Neural cell (in vitro differentiated cells): Measurements from ENCODE around the gene SCNN1G. TPM values are rescaled to one million over a fixed set of nuclear protein-coding genes. Genes with fewer than 3 reads are reported as not detected.

ENCODE experiments used
- H2AFZ ChIP-seq: fragments of 200-600, 300-800 bp; sonication (generic), shearing (Covaris generic); 2 replicates; pipeline ENCODE4 v1.6.0; 2014; ENCODE audit warnings: low read depth, mild to moderate bottlenecking, antibody characterized with exemption, low read length, moderate library complexity
- H3F3A ChIP-seq: fragments of 200-600 bp; shearing (Covaris generic); 2 replicates; pipeline ENCODE4 v1.6.1; 2016; ENCODE audit warnings: mild to moderate bottlenecking, moderate library complexity, mixed read lengths, antibody characterized with exemption, low read length; ENCODE audit not compliant: insufficient read depth, poor library complexity, severe bottlenecking
- H3K27ac ChIP-seq: fragments of 200-600, 300-800 bp; sonication (generic), shearing (Covaris generic); 2 replicates; pipeline ENCODE4 v1.5.1; 2014; ENCODE audit warnings: mild to moderate bottlenecking, low read length, moderate library complexity
- H3K27me3 ChIP-seq: fragments of 300-800, 200-600 bp; sonication (generic), shearing (Covaris generic); 2 replicates; pipeline ENCODE4 v1.6.0; 2014; ENCODE audit warnings: mild to moderate bottlenecking, low read depth, low read length, moderate library complexity; ENCODE audit not compliant: insufficient read depth
- H3K36me3 ChIP-seq: fragments of 300-800, 200-600 bp; sonication (generic), shearing (Covaris generic); 2 replicates; pipeline ENCODE4 v1.5.1; 2014; ENCODE audit warnings: mild to moderate bottlenecking, antibody characterized with exemption, low read length, moderate library complexity; ENCODE audit not compliant: insufficient read depth
- H3K4me2 ChIP-seq: fragments of 300-800, 200-600 bp; sonication (generic), shearing (Covaris generic); 2 replicates; pipeline ENCODE4 v1.6.0; 2014; ENCODE audit warnings: mild to moderate bottlenecking, low read length
- H3K4me3 ChIP-seq: fragments of 300-800, 200-600 bp; sonication (generic), shearing (Covaris generic); 2 replicates; pipeline ENCODE4 v1.5.1; 2014; ENCODE audit warnings: mild to moderate bottlenecking, low read length, moderate library complexity
- H3K79me2 ChIP-seq: fragments of 200-600 bp; shearing (Covaris generic); replicated peaks from 2 replicates; pipeline ENCODE4 v1.6.0; 2014; ENCODE audit warnings: mild to moderate bottlenecking, low read length, moderate library complexity; ENCODE audit not compliant: insufficient read depth
- H3K9ac ChIP-seq: fragments of 300-800, 200-600 bp; sonication (generic), shearing (Covaris generic); 2 replicates; pipeline ENCODE4 v1.6.1; 2016; ENCODE audit warnings: mild to moderate bottlenecking, low read length, mixed read lengths
- H3K9me2 ChIP-seq: fragments of 200-600 bp; shearing (Covaris generic); 2 replicates; pipeline ENCODE4 v1.6.1; 2016; ENCODE audit warnings: mild to moderate bottlenecking, low read length, mixed read lengths; ENCODE audit not compliant: insufficient read depth
- H3K9me3 ChIP-seq: fragments of 200-600, 300-800 bp; sonication (generic), shearing (Covaris generic); 2 replicates; pipeline ENCODE4 v1.6.1; 2016; ENCODE audit warnings: mild to moderate bottlenecking, mixed run types, low read length, moderate library complexity, mixed read lengths
- H4K20me1 ChIP-seq: fragments of 200-600 bp; shearing (Covaris generic); 2 replicates; pipeline ENCODE4 v1.6.1; 2016; ENCODE audit warnings: mild to moderate bottlenecking, mixed run types; ENCODE audit not compliant: insufficient read depth
- EP300 ChIP-seq: fragments of 450-650 bp; conservative IDR thresholded peaks from 2 replicates; pipeline ENCODE4 v1.6.1; 2014; ENCODE audit warnings: antibody characterized with exemption, mild to moderate bottlenecking, moderate library complexity; ENCODE audit not compliant: poor library complexity, severe bottlenecking
- EZH2 ChIP-seq: fragments of 200-600, 300-800 bp; shearing (Covaris generic), sonication (generic); IDR thresholded peaks from 2 replicates; pipeline ENCODE4 v1.6.1; 2014; ENCODE audit warnings: antibody characterized with exemption, low read length, borderline replicate concordance, mild to moderate bottlenecking; ENCODE audit not compliant: insufficient read depth, poor library complexity, severe bottlenecking
- MXI1 ChIP-seq: fragments of 450-650 bp; conservative IDR thresholded peaks from 2 replicates; pipeline ENCODE4 v1.6.1; 2014; ENCODE audit warnings: antibody characterized with exemption, mild to moderate bottlenecking; ENCODE audit not compliant: poor library complexity, severe bottlenecking
- POLR2AphosphoS5 ChIP-seq: IDR thresholded peaks from 2 replicates; pipeline ENCODE4 v1.6.1; 2012
- RAD21 ChIP-seq: fragments of 450-650 bp; conservative IDR thresholded peaks from 2 replicates; pipeline ENCODE4 v1.6.1; 2014; ENCODE audit warnings: antibody characterized with exemption, mild to moderate bottlenecking, moderate library complexity
- REST ChIP-seq: IDR thresholded peaks from 2 replicates; pipeline ENCODE4 v1.6.1; 2012; ENCODE audit warnings: borderline replicate concordance
- SMC3 ChIP-seq: fragments of 450-650 bp; conservative IDR thresholded peaks from 2 replicates; pipeline ENCODE4 v1.6.1; 2014; ENCODE audit warnings: antibody characterized with exemption, mild to moderate bottlenecking, moderate library complexity; ENCODE audit not compliant: poor library complexity
- TAF1 ChIP-seq: IDR thresholded peaks from 2 replicates; pipeline ENCODE4 v1.6.1; 2012; ENCODE audit warnings: low read depth
- polyA plus RNA-seq: library from polyadenylated mRNA; depleted of rRNA; stranded (reverse); fragments of >200 nt; gene quantifications from 2 replicates; pipeline ENCODE4 v1.2.3, GENCODE V29; 2014
- TF ChIP-seq, protein P1 (sequence below): fragments of 450-650 bp; IDR thresholded peaks from 2 replicates; pipeline ENCODE4 v1.5.1; 2014; ENCODE audit warnings: antibody characterized with exemption, mild to moderate bottlenecking, moderate library complexity; ENCODE audit not compliant: poor library complexity, severe bottlenecking

The SCNN1G gene
- polyA plus RNA-seq, 1 donor from 2014 or later = not detected

DNA sequence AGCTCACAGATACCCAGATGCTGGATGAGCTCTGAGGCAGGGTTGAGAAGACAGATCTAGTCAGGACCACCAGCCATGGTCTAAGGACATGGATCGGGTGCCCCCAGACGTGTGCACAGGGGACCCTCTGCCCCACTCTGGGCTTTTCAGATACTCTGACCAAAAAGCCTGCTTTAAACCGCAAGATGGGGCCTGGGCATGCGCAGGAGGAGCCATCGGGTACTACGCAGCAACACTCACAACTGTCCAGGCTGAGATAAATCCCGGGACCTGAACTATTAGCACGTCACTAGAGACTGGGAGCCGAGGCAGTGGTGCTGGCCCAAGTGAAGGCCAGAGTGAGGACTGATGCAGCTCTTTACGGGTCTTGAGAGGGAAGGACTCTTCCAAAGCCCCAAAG, 32.9 kb downstream of the SCNN1G start:
- Histone ChIP-seq H3K4me3 (no peak overlapping the region), H3K79me2 (no peaks in the 10 kb centered on the region), H3K4me2 (no peak overlapping the region), H3F3A (no peaks in the 10 kb centered on the region), H3K9me3 (no peaks in the 10 kb centered on the region), H2AFZ (no peak overlapping the region), H3K9ac (no peak overlapping the region), H3K36me3 (no peaks in the 10 kb centered on the region), H3K9me2 (no peaks in the 10 kb centered on the region), H3K27ac (no peak overlapping the region), H3K27me3 (no peaks in the 10 kb centered on the region), H4K20me1 (no peaks in the 10 kb centered on the region)
- TF ChIP-seq MXI1 (no peak), TAF1 (no peak), EP300 (no peak), REST (no peak), SMC3 (no peak), POLR2AphosphoS5 (no peak), EZH2 (no peak), RAD21 (no peak)
- TF ChIP-seq, protein P1, sequence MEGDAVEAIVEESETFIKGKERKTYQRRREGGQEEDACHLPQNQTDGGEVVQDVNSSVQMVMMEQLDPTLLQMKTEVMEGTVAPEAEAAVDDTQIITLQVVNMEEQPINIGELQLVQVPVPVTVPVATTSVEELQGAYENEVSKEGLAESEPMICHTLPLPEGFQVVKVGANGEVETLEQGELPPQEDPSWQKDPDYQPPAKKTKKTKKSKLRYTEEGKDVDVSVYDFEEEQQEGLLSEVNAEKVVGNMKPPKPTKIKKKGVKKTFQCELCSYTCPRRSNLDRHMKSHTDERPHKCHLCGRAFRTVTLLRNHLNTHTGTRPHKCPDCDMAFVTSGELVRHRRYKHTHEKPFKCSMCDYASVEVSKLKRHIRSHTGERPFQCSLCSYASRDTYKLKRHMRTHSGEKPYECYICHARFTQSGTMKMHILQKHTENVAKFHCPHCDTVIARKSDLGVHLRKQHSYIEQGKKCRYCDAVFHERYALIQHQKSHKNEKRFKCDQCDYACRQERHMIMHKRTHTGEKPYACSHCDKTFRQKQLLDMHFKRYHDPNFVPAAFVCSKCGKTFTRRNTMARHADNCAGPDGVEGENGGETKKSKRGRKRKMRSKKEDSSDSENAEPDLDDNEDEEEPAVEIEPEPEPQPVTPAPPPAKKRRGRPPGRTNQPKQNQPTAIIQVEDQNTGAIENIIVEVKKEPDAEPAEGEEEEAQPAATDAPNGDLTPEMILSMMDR = no peak

DNA sequence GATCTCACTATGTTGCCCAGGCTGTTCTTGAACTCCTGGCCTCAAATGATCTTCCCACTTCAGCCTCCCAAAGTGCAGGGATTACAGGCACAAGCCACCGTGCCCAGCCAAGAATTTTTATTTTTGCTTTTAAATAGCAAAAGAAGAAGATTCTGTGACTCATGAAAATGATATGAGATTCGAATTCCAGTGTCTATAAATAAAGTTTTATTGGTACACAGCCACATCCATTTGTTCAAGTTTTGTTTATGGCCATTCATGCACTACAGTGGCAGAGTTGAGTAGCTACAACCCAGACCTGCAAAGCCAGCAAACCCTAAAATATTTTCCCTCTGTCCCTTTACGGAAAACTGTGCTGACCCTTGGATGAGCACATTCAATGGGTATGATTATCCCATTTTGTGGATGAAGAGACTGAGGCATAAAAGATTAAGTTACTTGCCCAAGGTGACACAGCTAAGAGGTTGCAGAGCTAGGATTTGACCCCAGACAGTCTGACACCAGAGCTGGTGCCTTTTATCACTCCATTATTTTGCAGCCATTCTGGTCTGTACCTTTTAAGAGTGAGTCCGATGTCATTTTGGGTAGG, 34.2 kb downstream of the SCNN1G start:
- Histone ChIP-seq H3K79me2 (no peaks in the 10 kb centered on the region), H3K27ac (no peak overlapping the region), H3K4me2 (no peak overlapping the region), H3K9me2 (no peaks in the 10 kb centered on the region), H4K20me1 (no peaks in the 10 kb centered on the region), H3K36me3 (no peaks in the 10 kb centered on the region), H3F3A (no peaks in the 10 kb centered on the region), H3K9ac (no peak overlapping the region), H3K9me3 (no peaks in the 10 kb centered on the region), H3K4me3 (no peak overlapping the region), H3K27me3 (no peaks in the 10 kb centered on the region), H2AFZ (no peak overlapping the region)
- TF ChIP-seq MXI1 = no peak
- TF ChIP-seq SMC3 = no peak
